Measurements from ENCODE around the gene ACSL1. TPM values are rescaled to one million over a fixed set of nuclear protein-coding genes. Genes with fewer than 3 reads are reported as not detected.

Gene ACSL1
- total and polyA plus RNA-seq, 9 of the 15 experiments (the other 6 are each of a cell fraction or from before 2014, with no cell fraction given), result 6.7 to 24.1 (median 15.0) TPM

DNA sequence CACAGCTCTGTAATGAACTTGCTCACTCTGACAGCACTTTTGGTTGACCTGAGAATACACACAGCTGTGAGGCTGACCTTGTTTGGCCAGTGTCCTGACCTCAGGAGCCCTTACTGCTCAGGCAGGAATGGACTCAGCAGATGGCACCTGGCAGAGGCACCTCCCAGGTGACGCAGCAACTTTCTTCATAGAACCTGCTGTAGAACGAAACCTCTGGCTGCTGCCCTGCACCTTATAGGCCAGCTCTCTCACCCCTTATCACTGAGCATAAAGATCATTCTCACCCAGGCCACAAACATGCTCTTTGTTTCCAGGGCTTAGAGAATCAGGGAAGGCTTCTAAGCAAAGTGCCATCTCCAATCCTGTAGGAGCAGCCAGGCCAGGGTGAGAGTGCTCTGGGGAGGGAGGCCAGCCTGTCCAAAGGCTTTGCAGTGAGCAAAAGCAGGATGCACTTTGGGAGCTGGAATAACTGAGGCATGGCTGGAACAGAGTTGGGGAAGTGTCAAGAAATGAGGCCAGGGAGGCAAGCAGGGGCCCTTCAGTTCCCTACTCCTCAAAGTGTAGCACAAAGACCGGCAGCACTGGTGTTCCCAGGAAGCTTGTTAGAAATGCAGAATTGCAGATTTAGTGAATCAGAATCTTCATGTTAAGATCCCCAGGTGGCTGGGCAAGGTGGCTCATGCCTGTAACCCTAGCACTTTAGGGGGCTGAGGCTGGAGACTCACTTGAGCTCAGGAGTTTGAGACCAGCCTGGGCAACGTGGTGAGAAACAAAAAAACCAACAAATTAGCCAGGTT, 78.5 kb downstream of the ACSL1 start (continued):
- TF ChIP-seq NRF1 (conservative IDR thresholded peaks at IDR 0.05 in 1 of 2, IDR thresholded peaks at IDR 0.05 in 1 of 2) (0 out of 4 replicates have a peak, but pooled peaks of 1 of the 2 experiments have one; percentile 21), RFX1 (IDR thresholded peaks at IDR 0.05) (no peak), C11orf30 (IDR thresholded peaks at IDR 0.05; ENCODE audit: low read depth) (peak; percentile 76), FOS (IDR thresholded peaks at IDR 0.05; ENCODE audit: extremely low read depth, insufficient read length) (no peak), HDAC1 (IDR thresholded peaks at IDR 0.05) (0 out of 4 replicates have a peak, but pooled peaks of 1 of the 2 experiments have one; percentile 10)
- TF ChIP-seq, protein P1, sequence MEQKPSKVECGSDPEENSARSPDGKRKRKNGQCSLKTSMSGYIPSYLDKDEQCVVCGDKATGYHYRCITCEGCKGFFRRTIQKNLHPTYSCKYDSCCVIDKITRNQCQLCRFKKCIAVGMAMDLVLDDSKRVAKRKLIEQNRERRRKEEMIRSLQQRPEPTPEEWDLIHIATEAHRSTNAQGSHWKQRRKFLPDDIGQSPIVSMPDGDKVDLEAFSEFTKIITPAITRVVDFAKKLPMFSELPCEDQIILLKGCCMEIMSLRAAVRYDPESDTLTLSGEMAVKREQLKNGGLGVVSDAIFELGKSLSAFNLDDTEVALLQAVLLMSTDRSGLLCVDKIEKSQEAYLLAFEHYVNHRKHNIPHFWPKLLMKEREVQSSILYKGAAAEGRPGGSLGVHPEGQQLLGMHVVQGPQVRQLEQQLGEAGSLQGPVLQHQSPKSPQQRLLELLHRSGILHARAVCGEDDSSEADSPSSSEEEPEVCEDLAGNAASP (IDR thresholded peaks at IDR 0.05), result peak; percentile 78; the same call in 1 of the 2 replicates

All from K562 (cell line).